Spleen (tissue), 7 donors: ENCODE data around the gene KCNJ6.

ENCODE experiments used
- POLR2A ChIP-seq, 3 donors: fragments of 450-650 bp; IDR thresholded peaks; one replicate each; pipeline ENCODE4 v1.5.1; 2017; ENCODE audit warnings: antibody characterized with exemption in 3 of 3, mild to moderate bottlenecking in 1 of 3
- TF ChIP-seq, protein P1 (sequence below), 11 experiments: fragments of 200-600 bp in 7 of 11; fragments of 450-650 bp in 4 of 11; sonication (generic) in 4 of 11; IDR thresholded peaks in 8 of 11; conservative IDR thresholded peaks in 3 of 11; 1 replicate in 7 of 11; 2 replicates in 4 of 11; pipeline versions ENCODE4 v1.4.0 to v1.8.0; 2016 to 2021; ENCODE audit warnings: antibody characterized with exemption in 11 of 11, inconsistent platforms in 4 of 11, mild to moderate bottlenecking in 1 of 11
- donor health status: DM: no; HTN: no; CAD: no; lungs with moderate emphysema.
- donor health status: DM: no; HTN: no; CAD: no.
- donor health status: DM: no; HTN: no; CAD: no.

DNA sequence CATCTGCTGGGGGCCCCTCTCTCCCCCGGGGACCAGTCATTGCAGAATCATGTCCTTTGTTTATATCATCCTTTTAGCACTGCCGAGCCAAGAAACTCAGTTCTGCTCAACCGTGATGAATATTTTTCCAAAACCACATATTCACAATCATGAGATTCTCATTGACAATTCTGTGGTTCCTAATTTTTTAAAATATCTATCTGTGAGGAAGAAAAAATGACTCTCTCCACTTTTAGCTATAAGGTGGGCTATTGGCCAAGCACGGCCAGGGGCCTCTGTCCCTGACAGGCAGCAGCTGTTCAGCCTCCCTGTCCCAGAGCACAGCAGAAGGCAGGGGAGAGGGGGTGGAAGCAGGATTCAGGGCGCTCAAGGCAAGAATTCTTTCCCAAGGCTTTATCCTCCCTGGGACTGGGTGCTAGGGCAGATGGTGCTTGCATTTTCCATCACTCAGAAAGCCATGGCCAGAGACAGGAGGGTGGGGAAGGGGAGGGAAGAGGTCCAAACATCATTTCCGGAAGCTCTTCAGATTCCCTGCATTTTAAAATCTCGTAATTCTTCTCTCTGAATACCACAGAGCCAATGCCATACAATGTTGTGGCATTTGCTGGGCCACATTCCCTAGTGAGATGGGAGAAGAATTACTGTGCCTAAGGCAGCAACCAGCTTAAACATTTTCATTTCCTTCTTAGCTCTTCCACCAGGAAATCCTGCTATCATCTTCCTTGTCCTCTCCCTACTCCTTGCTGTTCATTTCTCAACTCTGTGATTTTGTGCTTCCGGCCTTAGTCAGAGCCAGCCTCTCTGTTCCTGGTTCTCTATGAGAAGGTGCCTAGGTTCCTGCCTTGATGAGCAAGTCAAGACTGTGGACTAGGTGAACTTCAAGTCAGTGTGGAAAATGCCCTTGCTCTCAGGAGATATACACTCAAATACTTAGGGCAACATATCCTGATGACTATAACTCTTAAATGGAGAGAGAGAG is 60.3 kb downstream of the KCNJ6 start:
- TF ChIP-seq POLR2A (IDR thresholded peaks at IDR 0.05): no peak
- TF ChIP-seq, protein P1, sequence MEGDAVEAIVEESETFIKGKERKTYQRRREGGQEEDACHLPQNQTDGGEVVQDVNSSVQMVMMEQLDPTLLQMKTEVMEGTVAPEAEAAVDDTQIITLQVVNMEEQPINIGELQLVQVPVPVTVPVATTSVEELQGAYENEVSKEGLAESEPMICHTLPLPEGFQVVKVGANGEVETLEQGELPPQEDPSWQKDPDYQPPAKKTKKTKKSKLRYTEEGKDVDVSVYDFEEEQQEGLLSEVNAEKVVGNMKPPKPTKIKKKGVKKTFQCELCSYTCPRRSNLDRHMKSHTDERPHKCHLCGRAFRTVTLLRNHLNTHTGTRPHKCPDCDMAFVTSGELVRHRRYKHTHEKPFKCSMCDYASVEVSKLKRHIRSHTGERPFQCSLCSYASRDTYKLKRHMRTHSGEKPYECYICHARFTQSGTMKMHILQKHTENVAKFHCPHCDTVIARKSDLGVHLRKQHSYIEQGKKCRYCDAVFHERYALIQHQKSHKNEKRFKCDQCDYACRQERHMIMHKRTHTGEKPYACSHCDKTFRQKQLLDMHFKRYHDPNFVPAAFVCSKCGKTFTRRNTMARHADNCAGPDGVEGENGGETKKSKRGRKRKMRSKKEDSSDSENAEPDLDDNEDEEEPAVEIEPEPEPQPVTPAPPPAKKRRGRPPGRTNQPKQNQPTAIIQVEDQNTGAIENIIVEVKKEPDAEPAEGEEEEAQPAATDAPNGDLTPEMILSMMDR (IDR thresholded peaks at IDR 0.05 in 8 of 11, conservative IDR thresholded peaks at IDR 0.05 in 3 of 11): no peak
